ENCODE results near the gene MGA.

The MGA gene

GRCh38 chr15:41780727-41781126, 120.5 kb downstream of the MGA start:
- H3K9me2 ChIP-seq (replicated peaks; ENCODE audit: insufficient read depth, low read length): no peaks in the 10 kb centered on the region
- H3K9ac ChIP-seq (ENCODE audit: low read length): no peak overlapping the region
- no peaks in the 10 kb centered on the region for H3K36me3 ChIP-seq (ENCODE audit: low read length)
- no peaks in the 10 kb centered on the region for H3K79me2 ChIP-seq (ENCODE audit: insufficient read depth, low read length)
- TF ChIP-seq, protein P1, sequence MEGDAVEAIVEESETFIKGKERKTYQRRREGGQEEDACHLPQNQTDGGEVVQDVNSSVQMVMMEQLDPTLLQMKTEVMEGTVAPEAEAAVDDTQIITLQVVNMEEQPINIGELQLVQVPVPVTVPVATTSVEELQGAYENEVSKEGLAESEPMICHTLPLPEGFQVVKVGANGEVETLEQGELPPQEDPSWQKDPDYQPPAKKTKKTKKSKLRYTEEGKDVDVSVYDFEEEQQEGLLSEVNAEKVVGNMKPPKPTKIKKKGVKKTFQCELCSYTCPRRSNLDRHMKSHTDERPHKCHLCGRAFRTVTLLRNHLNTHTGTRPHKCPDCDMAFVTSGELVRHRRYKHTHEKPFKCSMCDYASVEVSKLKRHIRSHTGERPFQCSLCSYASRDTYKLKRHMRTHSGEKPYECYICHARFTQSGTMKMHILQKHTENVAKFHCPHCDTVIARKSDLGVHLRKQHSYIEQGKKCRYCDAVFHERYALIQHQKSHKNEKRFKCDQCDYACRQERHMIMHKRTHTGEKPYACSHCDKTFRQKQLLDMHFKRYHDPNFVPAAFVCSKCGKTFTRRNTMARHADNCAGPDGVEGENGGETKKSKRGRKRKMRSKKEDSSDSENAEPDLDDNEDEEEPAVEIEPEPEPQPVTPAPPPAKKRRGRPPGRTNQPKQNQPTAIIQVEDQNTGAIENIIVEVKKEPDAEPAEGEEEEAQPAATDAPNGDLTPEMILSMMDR (IDR thresholded peaks at IDR 0.05; ENCODE audit: insufficient read depth, low read length, poor library complexity, severe bottlenecking): no peak
- TF ChIP-seq EZH2phosphoT487 (conservative IDR thresholded peaks at IDR 0.05; ENCODE audit: low read length): no peak
- no peaks in the 10 kb centered on the region for H3F3A ChIP-seq (ENCODE audit: insufficient read depth)
- no peak overlapping the region for H3K27ac ChIP-seq (ENCODE audit: low read depth, low read length)
- H4K20me1 ChIP-seq (ENCODE audit: low read depth, low read length): no peaks in the 10 kb centered on the region
- no peak overlapping the region for H2AFZ ChIP-seq (ENCODE audit: low read depth, low read length, severe bottlenecking)
- no peak overlapping the region for H3K4me3 ChIP-seq (ENCODE audit: insufficient read depth, low read length, poor library complexity, severe bottlenecking)
- no peaks in the 10 kb centered on the region for H3K9me3 ChIP-seq (ENCODE audit: insufficient read depth, low read length)
- no peak overlapping the region for H3K4me2 ChIP-seq (ENCODE audit: low read depth, low read length, poor library complexity, severe bottlenecking)
- no peaks in the 10 kb centered on the region for H3K27me3 ChIP-seq (ENCODE audit: low read length)

GRCh38 chr15:41782371-41783282, 122.4 kb downstream of the MGA start:
- Histone ChIP-seq H3K36me3 (ENCODE audit: low read length) (no peaks in the 10 kb centered on the region), H3K4me3 (ENCODE audit: insufficient read depth, low read length, poor library complexity, severe bottlenecking) (no peak overlapping the region), H3F3A (ENCODE audit: insufficient read depth) (no peaks in the 10 kb centered on the region), H3K9me2 (replicated peaks; ENCODE audit: insufficient read depth, low read length) (no peaks in the 10 kb centered on the region), H3K27ac (ENCODE audit: low read depth, low read length) (peak overlapping the region; percentile 8; the same call in 1 of the 2 replicates), H2AFZ (ENCODE audit: low read depth, low read length, severe bottlenecking) (no peak overlapping the region), H3K9ac (ENCODE audit: low read length) (no peak overlapping the region), H3K9me3 (ENCODE audit: insufficient read depth, low read length) (no peaks in the 10 kb centered on the region), H3K79me2 (ENCODE audit: insufficient read depth, low read length) (no peaks in the 10 kb centered on the region), H3K4me2 (ENCODE audit: low read depth, low read length, poor library complexity, severe bottlenecking) (peak overlapping the region; percentile 7), H4K20me1 (ENCODE audit: low read depth, low read length) (no peaks in the 10 kb centered on the region), H3K27me3 (ENCODE audit: low read length) (no peaks in the 10 kb centered on the region)
- no peak for TF ChIP-seq EZH2phosphoT487 (conservative IDR thresholded peaks at IDR 0.05; ENCODE audit: low read length)
- TF ChIP-seq, protein P1 (IDR thresholded peaks at IDR 0.05; ENCODE audit: insufficient read depth, low read length, poor library complexity, severe bottlenecking): no peak

DNA sequence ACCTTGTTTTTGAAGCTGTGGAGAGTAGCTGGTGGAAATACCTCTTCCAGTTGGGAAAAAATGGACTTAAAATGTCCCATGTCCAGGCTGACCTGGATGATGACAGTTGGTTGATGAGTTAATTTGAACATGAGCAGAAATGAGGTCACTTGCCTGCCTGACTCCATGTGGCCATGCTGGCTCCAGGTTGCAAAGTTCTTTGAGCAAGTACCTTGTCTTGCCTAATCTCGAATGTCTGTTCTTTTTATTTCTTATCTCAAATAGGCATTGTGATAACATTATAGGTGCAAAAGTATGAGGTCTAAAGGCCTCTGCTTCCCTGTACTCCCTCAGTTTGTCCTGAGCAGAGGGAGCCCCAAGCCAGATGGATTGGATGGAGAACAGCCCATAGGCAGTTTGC, 123.1 kb downstream of the MGA start:
- Histone ChIP-seq H3K79me2 (ENCODE audit: insufficient read depth, low read length) (no peaks in the 10 kb centered on the region), H3K4me2 (ENCODE audit: low read depth, low read length, poor library complexity, severe bottlenecking) (peak overlapping the region; percentile 7), H3K9me2 (replicated peaks; ENCODE audit: insufficient read depth, low read length) (no peaks in the 10 kb centered on the region), H3K9me3 (ENCODE audit: insufficient read depth, low read length) (no peaks in the 10 kb centered on the region), H3K9ac (ENCODE audit: low read length) (no peak overlapping the region), H4K20me1 (ENCODE audit: low read depth, low read length) (no peaks in the 10 kb centered on the region), H3K27ac (ENCODE audit: low read depth, low read length) (peak overlapping the region; percentile 8; the same call in 1 of the 2 replicates), H3K4me3 (ENCODE audit: insufficient read depth, low read length, poor library complexity, severe bottlenecking) (no peak overlapping the region), H3K36me3 (ENCODE audit: low read length) (no peaks in the 10 kb centered on the region), H3K27me3 (ENCODE audit: low read length) (no peaks in the 10 kb centered on the region), H3F3A (ENCODE audit: insufficient read depth) (no peaks in the 10 kb centered on the region), H2AFZ (ENCODE audit: low read depth, low read length, severe bottlenecking) (no peak overlapping the region)
- TF ChIP-seq, protein P1 (IDR thresholded peaks at IDR 0.05; ENCODE audit: insufficient read depth, low read length, poor library complexity, severe bottlenecking): no peak
- TF ChIP-seq EZH2phosphoT487 (conservative IDR thresholded peaks at IDR 0.05; ENCODE audit: low read length): no peak

Measured in SU-DHL-6 (cell line).